ENCODE results near the gene DDR2. TPM values are rescaled to one million over a fixed set of nuclear protein-coding genes. Genes with fewer than 3 reads are reported as not detected.

The DDR2 gene
- total and polyA plus RNA-seq, 2 of the 4 experiments (the other 2 are of a cell fraction): 66.1 to 245 TPM

DNA sequence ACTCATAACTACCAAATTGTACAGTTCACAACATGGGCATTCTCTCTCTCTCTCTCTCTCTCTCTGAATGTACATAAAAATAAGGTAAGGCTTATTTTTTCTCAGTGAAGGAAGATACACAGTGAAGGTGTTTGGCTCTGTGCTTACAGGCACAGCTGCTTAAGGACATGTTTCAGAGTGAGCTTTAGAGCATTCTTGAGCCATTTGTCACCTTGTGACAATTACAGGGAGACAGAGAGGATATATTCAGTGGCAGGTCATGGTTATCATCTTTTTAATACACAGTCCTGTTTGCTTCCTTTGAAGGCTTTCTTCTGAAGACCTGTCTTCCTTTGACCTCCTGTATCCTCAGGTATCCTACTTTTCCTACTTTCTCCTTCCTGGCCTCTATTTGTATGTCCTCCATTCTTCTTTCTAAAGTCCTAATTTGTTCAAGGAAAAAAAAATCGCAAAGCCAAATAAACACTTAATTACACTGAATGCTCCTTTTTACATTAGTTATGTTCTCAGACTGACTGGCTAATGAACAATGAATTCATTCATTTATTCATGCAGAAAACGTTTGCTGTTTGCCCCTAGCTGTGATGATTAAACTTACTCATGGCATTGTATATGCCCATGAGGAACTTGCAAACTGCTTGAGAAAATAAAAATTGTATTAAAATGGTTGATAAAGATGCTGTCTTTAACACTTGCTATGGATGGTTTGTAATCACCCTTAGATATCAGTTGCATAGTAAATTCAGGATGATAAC lies 191.7 kb downstream of the DDR2 start:
- no peak overlapping the region for H4K8ac ChIP-seq (ENCODE audit: low read depth in 2 of 2, low read length in 2 of 2)
- H3K56ac ChIP-seq (ENCODE audit: extremely low read depth, insufficient read depth, low read length): no peak overlapping the region
- DNase-seq (no peak), ATAC-seq (ENCODE audit: low read depth) (no peak)
- H2BK15ac ChIP-seq (ENCODE audit: low read depth, low read length): no peak overlapping the region
- H4K91ac ChIP-seq (ENCODE audit: insufficient read depth, low read depth, low read length): no peak overlapping the region
- H3K4me1 ChIP-seq (ENCODE audit: control insufficient read depth, insufficient read depth, low read length): peaks cover 5% of the 10 kb centered on the region
- H3K27me3 ChIP-seq (ENCODE audit: control insufficient read depth, insufficient read depth, low read length): peaks cover 4% of the 10 kb centered on the region
- no peak overlapping the region for H3K9ac ChIP-seq (ENCODE audit: low read depth, low read length)
- H3K4me3 ChIP-seq (ENCODE audit: insufficient read depth, low read depth, low read length): no peak overlapping the region
- no peak overlapping the region for H3K27ac ChIP-seq (ENCODE audit: insufficient read depth, low read length)
- no peaks in the 10 kb centered on the region for H3K36me3 ChIP-seq (ENCODE audit: control insufficient read depth, insufficient read depth, low read length)
- no peak overlapping the region for H4K5ac ChIP-seq (ENCODE audit: low read depth, low read length)
- no peak overlapping the region for H2BK5ac ChIP-seq (ENCODE audit: low read depth, low read length, poor library complexity, severe bottlenecking)
- 70% methylated on average over 2 of the region's 2 CpGs; no CpG with 5 or more reads in 1 of the 2 experiments for WGBS, 2 experiments (ENCODE audit: extremely low coverage in 2 of 2, insufficient read length in 1 of 2)
- intact Hi-C loops (cut with micrococcal nuclease) (no loop called here), dilution Hi-C loops (cut with HindIII; ENCODE audit: low sequenced_read_pairs, unreplicated experiment) (no loop called here), in situ Hi-C loops (cut with MboI; ENCODE audit: low sequenced_read_pairs) (no loop called here)
- H2AFZ ChIP-seq (replicated peaks; ENCODE audit: low read length, poor library complexity): no peak overlapping the region
- no peak overlapping the region for H2AK5ac ChIP-seq (ENCODE audit: low read depth, low read length)
- H2BK120ac ChIP-seq (ENCODE audit: low read depth, low read length): no peak overlapping the region
- no peaks in the 10 kb centered on the region for H3K79me1 ChIP-seq (ENCODE audit: low read depth in 1 of 2, low read length in 2 of 2)
- no peak overlapping the region for H2AK9ac ChIP-seq (replicated peaks; ENCODE audit: low read depth, low read length, poor library complexity)
- no peak overlapping the region for H3K14ac ChIP-seq (replicated peaks; ENCODE audit: low read depth, low read length)
- no peak overlapping the region for H2BK20ac ChIP-seq (ENCODE audit: low read depth, low read length)
- H3K4ac ChIP-seq (ENCODE audit: low read depth, low read length): no peak overlapping the region
- no peak overlapping the region for H3K4me2 ChIP-seq (ENCODE audit: low read depth, low read length)
- no peaks in the 10 kb centered on the region for H4K20me1 ChIP-seq (ENCODE audit: insufficient read depth, low read length)
- no peaks in the 10 kb centered on the region for H3K9me1 ChIP-seq (ENCODE audit: insufficient read depth, low read length)
- TF ChIP-seq RFX5 (IDR thresholded peaks at IDR 0.05; ENCODE audit: low read depth, low read length) (no peak), MAFK (IDR thresholded peaks at IDR 0.05; ENCODE audit: low read depth, low read length) (no peak), FOS (IDR thresholded peaks at IDR 0.05; ENCODE audit: low read depth, low read length) (no peak), MXI1 (IDR thresholded peaks at IDR 0.05; ENCODE audit: borderline replicate concordance, low read depth, low read length) (no peak), POLR2A (IDR thresholded peaks at IDR 0.05; ENCODE audit: low read depth, low read length) (no peak), BHLHE40 (IDR thresholded peaks at IDR 0.05; ENCODE audit: low read depth, low read length) (no peak)
- TF ChIP-seq, protein P1, sequence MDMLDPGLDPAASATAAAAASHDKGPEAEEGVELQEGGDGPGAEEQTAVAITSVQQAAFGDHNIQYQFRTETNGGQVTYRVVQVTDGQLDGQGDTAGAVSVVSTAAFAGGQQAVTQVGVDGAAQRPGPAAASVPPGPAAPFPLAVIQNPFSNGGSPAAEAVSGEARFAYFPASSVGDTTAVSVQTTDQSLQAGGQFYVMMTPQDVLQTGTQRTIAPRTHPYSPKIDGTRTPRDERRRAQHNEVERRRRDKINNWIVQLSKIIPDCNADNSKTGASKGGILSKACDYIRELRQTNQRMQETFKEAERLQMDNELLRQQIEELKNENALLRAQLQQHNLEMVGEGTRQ (IDR thresholded peaks at IDR 0.05; ENCODE audit: low read depth, low read length): no peak
- ChIA-PET POLR2A (ENCODE audit: unreplicated experiment) (no interaction called here), CTCF (interaction anchor here (0.6 to 0.8 kb wide), 2 partner anchors 308 to 412 kb away, joined by 3 read pairs; no protein-coding TSS in a partner anchor)
- H3K18ac ChIP-seq (ENCODE audit: low read depth, low read length): no peak overlapping the region
- no peaks in the 10 kb centered on the region for H3K9me3 ChIP-seq (ENCODE audit: control insufficient read depth, insufficient read depth, low read length)
- no TSS peak for BruUV-seq (replicated peaks)
- no peak overlapping the region for H3K23ac ChIP-seq (ENCODE audit: low read depth, low read length)

Measured in IMR-90 (cell line).